Measurements from ENCODE around the gene MND1.

MND1 gene

GRCh38 chr4:153419029-153419428 lies 74.5 kb downstream of the MND1 start:
- no peak overlapping the region for H3K27ac ChIP-seq (ENCODE audit: low read length)
- no peak overlapping the region for H3K4me3 ChIP-seq (ENCODE audit: low read length in 2 of 2)
- H3K4me1 ChIP-seq (ENCODE audit: control insufficient read depth, insufficient read depth, low read length): no peaks in the 10 kb centered on the region
- no peaks in the 10 kb centered on the region for H3K9me3 ChIP-seq (ENCODE audit: control insufficient read depth in 2 of 2, low read length in 2 of 2)
- no peaks in the 10 kb centered on the region for H3K36me3 ChIP-seq (ENCODE audit: control insufficient read depth in 2 of 2, insufficient read depth in 2 of 2, low read length in 2 of 2)
- no peak overlapping the region for H3K9ac ChIP-seq (ENCODE audit: low read length in 2 of 2)
- H3K27me3 ChIP-seq (ENCODE audit: control insufficient read depth in 1 of 2, insufficient read depth in 2 of 2, low read length in 2 of 2): no peaks in the 10 kb centered on the region

DNA sequence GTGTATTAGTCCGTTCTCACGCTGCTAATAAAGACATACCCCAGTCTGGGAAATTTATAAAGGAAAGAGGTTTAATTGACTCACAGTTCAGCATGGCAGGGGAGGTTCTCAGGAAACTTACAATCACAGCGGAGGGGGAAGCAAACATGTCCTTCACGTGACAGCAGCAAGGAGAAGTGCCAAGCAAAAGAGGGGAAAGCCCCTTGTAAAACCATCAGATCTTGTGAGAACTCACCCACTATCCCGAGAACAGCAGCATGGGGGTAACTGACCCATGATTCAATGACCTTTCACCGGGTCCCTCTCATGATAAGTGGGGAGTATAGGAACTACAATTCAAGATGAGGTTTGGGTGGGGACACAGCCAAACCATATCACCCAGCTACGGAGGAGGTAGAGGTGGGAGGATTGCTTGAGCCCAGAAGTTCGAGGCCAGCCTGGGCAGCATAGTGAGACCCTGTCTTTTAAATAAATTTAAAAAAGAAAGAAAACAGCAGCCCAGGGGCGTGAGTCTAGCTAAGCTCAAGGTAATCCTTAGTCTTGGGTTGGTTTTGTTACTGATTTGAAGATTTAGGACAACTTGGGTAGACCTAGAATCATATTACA lies 75.3 kb downstream of the MND1 start:
- Histone ChIP-seq H3K27me3 (ENCODE audit: control insufficient read depth in 1 of 2, insufficient read depth in 2 of 2, low read length in 2 of 2) (no peaks in the 10 kb centered on the region), H3K27ac (ENCODE audit: low read length) (no peak overlapping the region), H3K9me3 (ENCODE audit: control insufficient read depth in 2 of 2, low read length in 2 of 2) (no peaks in the 10 kb centered on the region), H3K9ac (ENCODE audit: low read length in 2 of 2) (no peak overlapping the region), H3K4me1 (ENCODE audit: control insufficient read depth, insufficient read depth, low read length) (no peaks in the 10 kb centered on the region), H3K36me3 (ENCODE audit: control insufficient read depth in 2 of 2, insufficient read depth in 2 of 2, low read length in 2 of 2) (no peaks in the 10 kb centered on the region), H3K4me3 (ENCODE audit: low read length in 2 of 2) (no peak overlapping the region)

DNA sequence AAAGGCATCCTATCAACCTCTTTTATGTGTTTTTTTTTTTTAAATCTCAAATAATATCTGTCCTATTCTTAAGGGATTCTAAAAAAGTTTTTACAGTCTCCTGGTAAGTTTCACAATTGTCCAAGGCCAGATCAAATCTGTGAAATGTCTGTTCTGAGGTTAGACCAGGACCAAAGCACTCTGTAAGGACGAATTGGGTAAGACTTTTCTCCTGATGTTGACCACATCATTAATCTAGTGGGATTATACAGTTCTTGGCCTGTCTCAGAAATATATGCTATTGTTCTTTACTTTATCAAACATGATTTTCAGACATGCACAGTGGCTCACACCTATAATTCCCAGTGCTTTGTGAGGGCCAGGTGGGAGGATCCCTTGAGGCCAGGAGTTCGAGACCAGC lies 75.9 kb downstream of the MND1 start:
- Histone ChIP-seq H3K27ac (ENCODE audit: low read length) (no peak overlapping the region), H3K4me1 (ENCODE audit: control insufficient read depth, insufficient read depth, low read length) (no peaks in the 10 kb centered on the region), H3K27me3 (ENCODE audit: control insufficient read depth in 1 of 2, insufficient read depth in 2 of 2, low read length in 2 of 2) (no peaks in the 10 kb centered on the region), H3K36me3 (ENCODE audit: control insufficient read depth in 2 of 2, insufficient read depth in 2 of 2, low read length in 2 of 2) (no peaks in the 10 kb centered on the region), H3K9ac (ENCODE audit: low read length in 2 of 2) (no peak overlapping the region), H3K4me3 (ENCODE audit: low read length in 2 of 2) (no peak overlapping the region), H3K9me3 (ENCODE audit: control insufficient read depth in 2 of 2, low read length in 2 of 2) (no peaks in the 10 kb centered on the region)

- no peaks in the 10 kb centered on the region for H3K9me3 ChIP-seq (ENCODE audit: control insufficient read depth in 2 of 2, low read length in 2 of 2)
- no peaks in the 10 kb centered on the region for H3K4me1 ChIP-seq (ENCODE audit: control insufficient read depth, insufficient read depth, low read length)
- no peak overlapping the region for H3K4me3 ChIP-seq (ENCODE audit: low read length in 2 of 2)
- no peaks in the 10 kb centered on the region for H3K36me3 ChIP-seq (ENCODE audit: control insufficient read depth in 2 of 2, insufficient read depth in 2 of 2, low read length in 2 of 2)
- no peak overlapping the region for H3K9ac ChIP-seq (ENCODE audit: low read length in 2 of 2)
- H3K27me3 ChIP-seq (ENCODE audit: control insufficient read depth in 1 of 2, insufficient read depth in 2 of 2, low read length in 2 of 2): no peaks in the 10 kb centered on the region
- no peak overlapping the region for H3K27ac ChIP-seq (ENCODE audit: low read length)
These were observed 77.5 kb downstream of the MND1 start for GRCh38 chr4:153421941-153422340.

DNA sequence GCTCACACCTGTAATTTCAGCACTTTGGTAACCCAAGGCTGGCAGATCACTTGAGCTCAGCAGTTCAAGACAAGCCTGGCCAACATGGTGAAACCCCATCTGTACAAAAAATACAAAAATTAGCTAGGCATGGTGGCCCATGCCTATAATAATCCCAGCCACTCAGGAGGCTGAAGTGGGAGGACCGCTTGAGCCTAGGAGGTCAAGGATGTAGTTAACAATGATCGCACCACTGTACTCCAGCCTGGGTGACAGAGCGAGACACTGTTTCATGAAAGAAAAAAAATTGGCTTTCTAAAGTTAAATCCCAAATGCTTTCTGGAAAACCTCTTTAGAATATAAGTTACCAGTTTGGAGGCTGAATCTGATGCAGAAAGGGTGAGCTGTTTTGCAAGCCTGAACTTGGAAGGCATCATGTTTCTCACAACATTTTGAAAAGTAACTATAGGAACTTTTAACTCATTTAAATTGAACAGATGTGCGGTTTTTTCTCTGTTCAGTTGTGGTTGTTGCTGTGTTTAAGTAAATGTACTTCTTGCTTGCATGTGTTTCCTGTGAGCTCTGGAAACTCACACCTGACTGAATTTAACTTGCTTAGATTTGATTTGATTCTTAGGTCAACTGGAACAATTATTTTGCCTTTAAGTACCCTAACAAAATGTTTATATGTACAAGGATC lies 81.9 kb downstream of the MND1 start:
- H3K4me1 ChIP-seq (ENCODE audit: control insufficient read depth, insufficient read depth, low read length): peaks cover 3% of the 10 kb centered on the region

DNA sequence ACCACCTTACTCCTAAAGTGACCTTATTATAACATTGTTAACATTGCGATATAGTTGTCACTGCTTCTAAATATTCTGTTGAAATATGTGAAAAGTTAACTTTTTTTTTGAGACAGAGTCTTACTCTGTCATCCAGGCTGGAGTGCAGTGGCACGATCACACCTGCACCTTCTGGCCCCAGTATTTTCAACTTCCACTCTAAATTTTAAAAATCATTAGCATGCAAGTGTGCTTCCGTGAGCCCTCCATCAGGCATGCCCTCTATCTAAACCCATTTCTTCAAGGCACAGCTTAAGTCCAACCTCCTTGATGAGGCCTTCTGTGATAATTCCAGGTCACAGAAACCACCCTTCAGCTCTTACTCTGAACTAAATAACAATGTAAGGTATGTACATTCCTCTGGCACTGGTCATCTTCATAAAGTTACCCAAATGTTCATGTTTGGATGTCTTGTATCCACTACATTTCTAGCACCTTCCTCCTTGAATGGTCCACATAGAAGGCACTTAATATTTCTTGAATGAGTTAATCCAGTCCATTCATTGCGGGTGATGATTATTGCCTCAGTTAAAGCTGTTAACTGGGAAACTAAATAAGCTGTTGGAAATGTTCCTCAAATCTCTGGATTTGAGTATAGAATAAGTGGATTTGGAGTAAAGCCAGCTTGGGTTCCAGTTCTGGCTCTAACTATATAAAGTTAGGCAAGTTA lies 83.0 kb downstream of the MND1 start:
- Histone ChIP-seq H3K9ac (ENCODE audit: low read length in 2 of 2) (no peak overlapping the region), H3K4me3 (ENCODE audit: low read length in 2 of 2) (no peak overlapping the region), H3K36me3 (ENCODE audit: control insufficient read depth in 2 of 2, insufficient read depth in 2 of 2, low read length in 2 of 2) (no peaks in the 10 kb centered on the region), H3K4me1 (ENCODE audit: control insufficient read depth, insufficient read depth, low read length) (peaks cover 3% of the 10 kb centered on the region), H3K9me3 (ENCODE audit: control insufficient read depth in 2 of 2, low read length in 2 of 2) (no peaks in the 10 kb centered on the region), H3K27me3 (ENCODE audit: control insufficient read depth in 1 of 2, insufficient read depth in 2 of 2, low read length in 2 of 2) (no peaks in the 10 kb centered on the region), H3K27ac (ENCODE audit: low read length) (peak overlapping the region; percentile 80)

More for the DNA sequence above, 81.9 kb downstream of the MND1 start:
- Histone ChIP-seq H3K27me3 (ENCODE audit: control insufficient read depth in 1 of 2, insufficient read depth in 2 of 2, low read length in 2 of 2) (no peaks in the 10 kb centered on the region), H3K36me3 (ENCODE audit: control insufficient read depth in 2 of 2, insufficient read depth in 2 of 2, low read length in 2 of 2) (no peaks in the 10 kb centered on the region), H3K4me3 (ENCODE audit: low read length in 2 of 2) (no peak overlapping the region), H3K27ac (ENCODE audit: low read length) (no peak overlapping the region), H3K9me3 (ENCODE audit: control insufficient read depth in 2 of 2, low read length in 2 of 2) (no peaks in the 10 kb centered on the region), H3K9ac (ENCODE audit: low read length in 2 of 2) (no peak overlapping the region)

DNA sequence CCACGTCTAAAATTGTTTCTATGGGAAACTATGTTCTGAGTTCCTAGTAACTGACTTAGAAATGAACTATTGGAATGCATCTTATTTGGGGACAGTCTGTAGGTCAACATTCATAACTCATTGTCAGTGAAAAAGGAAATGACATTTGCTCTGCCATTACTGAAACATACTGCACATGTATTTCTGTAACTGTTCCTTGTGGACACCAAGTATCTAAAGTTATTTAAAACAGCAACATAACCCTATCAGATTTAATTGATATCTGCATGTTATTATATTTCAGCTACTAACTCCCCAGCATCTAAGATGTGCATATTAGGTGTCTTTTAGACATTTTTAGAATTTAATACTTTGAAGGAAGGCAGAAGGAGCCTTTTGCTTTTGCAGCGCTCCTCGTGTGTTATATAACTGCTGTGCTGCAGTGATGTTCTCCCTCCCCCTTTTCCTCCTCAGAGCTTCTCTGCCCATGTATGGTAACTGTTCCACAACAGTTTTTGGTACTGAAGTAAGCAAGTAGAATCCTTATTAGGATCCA lies 84.5 kb downstream of the MND1 start:
- Histone ChIP-seq H3K9me3 (ENCODE audit: control insufficient read depth in 2 of 2, low read length in 2 of 2) (no peaks in the 10 kb centered on the region), H3K36me3 (ENCODE audit: control insufficient read depth in 2 of 2, insufficient read depth in 2 of 2, low read length in 2 of 2) (no peaks in the 10 kb centered on the region), H3K27me3 (ENCODE audit: control insufficient read depth in 1 of 2, insufficient read depth in 2 of 2, low read length in 2 of 2) (no peaks in the 10 kb centered on the region), H3K4me1 (ENCODE audit: control insufficient read depth, insufficient read depth, low read length) (peaks cover 3% of the 10 kb centered on the region), H3K27ac (ENCODE audit: low read length) (peak overlapping the region; percentile 80), H3K9ac (ENCODE audit: low read length in 2 of 2) (peak overlapping the region; percentile 1 to 55), H3K4me3 (ENCODE audit: low read length in 2 of 2) (no peak overlapping the region)

DNA sequence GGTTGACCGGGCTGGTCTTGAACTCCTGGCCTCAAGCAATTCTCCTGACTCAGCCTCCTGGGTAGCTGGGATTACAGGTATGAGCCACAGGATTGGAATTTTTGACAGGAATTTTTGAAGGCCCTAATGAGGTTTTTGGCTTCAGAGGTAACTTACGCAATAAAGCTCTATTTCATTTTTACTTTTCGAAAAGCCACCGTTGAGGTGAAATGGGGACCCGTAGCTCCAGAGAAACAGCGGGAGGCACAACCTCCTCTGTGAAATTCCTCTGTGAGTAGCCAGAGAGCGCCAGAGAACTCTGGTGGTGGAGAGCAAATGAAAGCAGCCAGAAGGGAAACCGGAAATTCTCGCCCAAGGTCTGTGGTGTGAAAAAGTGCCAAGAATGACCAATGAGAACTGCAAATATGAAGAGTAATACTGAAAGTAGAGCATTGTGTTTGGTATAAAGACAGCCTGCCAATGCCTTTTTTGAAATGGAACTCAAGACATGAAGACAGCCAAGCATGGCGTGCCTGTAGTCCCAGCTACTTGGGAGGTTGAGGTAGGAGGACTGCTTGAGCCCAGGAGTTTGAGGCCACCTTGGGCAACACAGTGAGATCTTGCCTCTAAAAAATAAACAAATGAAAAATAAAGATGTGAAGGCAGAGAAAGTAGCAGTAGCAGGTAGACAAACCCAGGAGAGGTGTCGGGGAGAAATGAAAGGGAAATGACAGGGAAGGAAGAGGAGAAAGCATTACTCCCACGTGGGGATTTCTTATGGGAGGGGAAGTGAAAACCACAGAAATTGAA lies 88.7 kb downstream of the MND1 start:
- no peaks in the 10 kb centered on the region for H3K27me3 ChIP-seq (ENCODE audit: control insufficient read depth in 1 of 2, insufficient read depth in 2 of 2, low read length in 2 of 2)
- no peak overlapping the region for H3K4me3 ChIP-seq (ENCODE audit: low read length in 2 of 2)
- H3K36me3 ChIP-seq (ENCODE audit: control insufficient read depth in 2 of 2, insufficient read depth in 2 of 2, low read length in 2 of 2): no peaks in the 10 kb centered on the region
- H3K27ac ChIP-seq (ENCODE audit: low read length): no peak overlapping the region
- no peaks in the 10 kb centered on the region for H3K9me3 ChIP-seq (ENCODE audit: control insufficient read depth in 2 of 2, low read length in 2 of 2)
- H3K4me1 ChIP-seq (ENCODE audit: control insufficient read depth, insufficient read depth, low read length): peaks cover 3% of the 10 kb centered on the region
- no peak overlapping the region for H3K9ac ChIP-seq (ENCODE audit: low read length in 2 of 2)

- Histone ChIP-seq H3K27ac (ENCODE audit: low read length) (no peak overlapping the region), H3K9ac (ENCODE audit: low read length in 2 of 2) (no peak overlapping the region), H3K9me3 (ENCODE audit: control insufficient read depth in 2 of 2, low read length in 2 of 2) (no peaks in the 10 kb centered on the region), H3K4me1 (ENCODE audit: control insufficient read depth, insufficient read depth, low read length) (peaks cover 3% of the 10 kb centered on the region), H3K27me3 (ENCODE audit: control insufficient read depth in 1 of 2, insufficient read depth in 2 of 2, low read length in 2 of 2) (no peaks in the 10 kb centered on the region), H3K36me3 (ENCODE audit: control insufficient read depth in 2 of 2, insufficient read depth in 2 of 2, low read length in 2 of 2) (no peaks in the 10 kb centered on the region), H3K4me3 (ENCODE audit: low read length in 2 of 2) (no peak overlapping the region)
These were observed 89.2 kb downstream of the MND1 start for GRCh38 chr4:153433754-153434105.

DNA sequence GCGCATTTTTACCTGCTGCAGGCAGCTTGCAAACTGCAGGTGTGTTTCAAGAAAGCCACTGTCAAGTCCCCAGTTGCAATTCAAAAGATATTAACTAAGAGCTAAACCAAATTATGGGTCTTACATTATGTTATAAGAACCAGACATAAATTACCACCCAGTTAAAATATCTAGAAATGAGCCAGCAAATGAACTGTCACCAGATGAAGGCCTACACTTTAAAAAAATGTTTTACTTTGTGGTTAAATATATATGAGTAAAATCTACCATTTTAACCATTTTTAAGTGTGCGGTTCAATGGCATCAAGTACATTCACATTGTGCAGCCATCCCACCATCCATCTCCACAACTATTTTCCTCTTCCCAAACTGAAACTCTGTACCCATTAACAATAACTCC lies 89.7 kb downstream of the MND1 start:
- Histone ChIP-seq H3K4me1 (ENCODE audit: control insufficient read depth, insufficient read depth, low read length) (peaks cover 3% of the 10 kb centered on the region), H3K27ac (ENCODE audit: low read length) (no peak overlapping the region), H3K9me3 (ENCODE audit: control insufficient read depth in 2 of 2, low read length in 2 of 2) (no peaks in the 10 kb centered on the region), H3K36me3 (ENCODE audit: control insufficient read depth in 2 of 2, insufficient read depth in 2 of 2, low read length in 2 of 2) (no peaks in the 10 kb centered on the region), H3K4me3 (ENCODE audit: low read length in 2 of 2) (no peak overlapping the region), H3K9ac (ENCODE audit: low read length in 2 of 2) (no peak overlapping the region), H3K27me3 (ENCODE audit: control insufficient read depth in 1 of 2, insufficient read depth in 2 of 2, low read length in 2 of 2) (no peaks in the 10 kb centered on the region)

All from stomach smooth muscle (tissue), 2 donors.